IMR-90 (cell line): ENCODE data around the gene HOXD13. TPM values are rescaled to one million over a fixed set of nuclear protein-coding genes. Genes with fewer than 3 reads are reported as not detected.

ENCODE experiments used
- ATAC-seq: fragments of 200-7000 bp; cut with Tn5 transposase; 2 replicates; pipeline ENCODE4 v1.9.1; 2020; ENCODE audit warnings: low read depth, mild to moderate bottlenecking, moderate library complexity
- BruUV-seq: library from RNA; stranded (reverse); fragments of 400-500 nt; replicated peaks from 2 replicates; lab custom pipeline; 2021; lab: Mats Ljungman, UMichigan
- CTCF ChIA-PET: fragments of 300-600 bp; formaldehyde crosslinking; extraction: SDS; loops from one replicate; lab custom pipeline; 2021; ENCODE audit warnings: antibody characterized with exemption; lab: Yijun Ruan, JAX
- POLR2A ChIA-PET: fragments of 300-600 bp; sonication (Branson Sonifier 250); formaldehyde crosslinking; loops from one replicate; lab custom pipeline; 2022; ENCODE audit warnings: antibody characterized with exemption; ENCODE audit not compliant: unreplicated experiment; lab: Charles Lee
- DNase-seq: peaks from one replicate; pipeline ENCODE4 v3.0.0; 2013
- H2AFZ ChIP-seq: replicated peaks from 2 replicates; pipeline ENCODE3; 2013; ENCODE audit warnings: low read length, mild to moderate bottlenecking; ENCODE audit not compliant: poor library complexity
- H2AK5ac ChIP-seq: 2 replicates; pipeline ENCODE4 v1.6.1; 2013; ENCODE audit warnings: low read depth, low read length, inconsistent platforms
- H2AK9ac ChIP-seq: replicated peaks from 2 replicates; pipeline ENCODE3; 2013; ENCODE audit warnings: mild to moderate bottlenecking, low read depth, low read length, moderate library complexity; ENCODE audit not compliant: poor library complexity
- H2BK120ac ChIP-seq: 2 replicates; pipeline ENCODE4 v1.6.1; 2013; ENCODE audit warnings: low read depth, low read length, inconsistent platforms
- H2BK15ac ChIP-seq: 3 replicates; pipeline ENCODE4 v1.6.1; 2013; ENCODE audit warnings: low read depth, low read length, inconsistent platforms
- H2BK20ac ChIP-seq: 2 replicates; pipeline ENCODE4 v1.6.1; 2013; ENCODE audit warnings: low read depth, mild to moderate bottlenecking, inconsistent platforms, low read length, moderate library complexity
- H2BK5ac ChIP-seq: 2 replicates; pipeline ENCODE4 v1.6.1; 2013; ENCODE audit warnings: mild to moderate bottlenecking, low read depth, low read length, inconsistent platforms; ENCODE audit not compliant: poor library complexity, severe bottlenecking
- H3K14ac ChIP-seq: replicated peaks from 2 replicates; pipeline ENCODE4 v1.6.1; 2013; ENCODE audit warnings: low read depth, low read length, inconsistent platforms
- H3K18ac ChIP-seq: 2 replicates; pipeline ENCODE4 v1.6.1; 2013; ENCODE audit warnings: low read depth, low read length, control low read depth
- H3K23ac ChIP-seq: 2 replicates; pipeline ENCODE4 v1.6.1; 2013; ENCODE audit warnings: low read depth, low read length, inconsistent platforms
- H3K27ac ChIP-seq: 2 replicates; pipeline ENCODE4 v1.5.1; 2013; ENCODE audit warnings: mild to moderate bottlenecking, control low read depth, low read length; ENCODE audit not compliant: insufficient read depth
- H3K27me3 ChIP-seq: 2 replicates; pipeline ENCODE4 v1.6.1; 2013; ENCODE audit warnings: low read length; ENCODE audit not compliant: control insufficient read depth, insufficient read depth
- H3K36me3 ChIP-seq: 2 replicates; pipeline ENCODE4 v1.6.1; 2013; ENCODE audit warnings: low read length, mixed read lengths; ENCODE audit not compliant: control insufficient read depth, insufficient read depth
- H3K4ac ChIP-seq: 2 replicates; pipeline ENCODE4 v1.6.1; 2013; ENCODE audit warnings: low read depth, low read length, inconsistent platforms
- H3K4me1 ChIP-seq: 2 replicates; pipeline ENCODE4 v1.6.1; 2013; ENCODE audit warnings: low read length, mixed read lengths; ENCODE audit not compliant: control insufficient read depth, insufficient read depth
- H3K4me2 ChIP-seq: 2 replicates; pipeline ENCODE4 v1.6.1; 2013; ENCODE audit warnings: low read depth, mild to moderate bottlenecking, control low read depth, low read length, moderate library complexity
- H3K4me3 ChIP-seq: 2 replicates; pipeline ENCODE4 v1.5.1; 2013; ENCODE audit warnings: low read depth, mild to moderate bottlenecking, control low read depth, low read length, moderate library complexity; ENCODE audit not compliant: insufficient read depth
- H3K56ac ChIP-seq: 2 replicates; pipeline ENCODE4 v1.6.1; 2013; ENCODE audit warnings: low read length, inconsistent platforms; ENCODE audit not compliant: insufficient read depth; ENCODE audit errors: extremely low read depth
- H3K79me1 ChIP-seq, 2 experiments: 2 replicates each; pipeline ENCODE4 v1.6.1; 2013; ENCODE audit warnings: low read length in 2 of 2, inconsistent platforms in 1 of 2, low read depth in 1 of 2
- H3K9ac ChIP-seq: 2 replicates; pipeline ENCODE4 v1.6.1; 2013; ENCODE audit warnings: low read depth, low read length, control low read depth
- H3K9me1 ChIP-seq: 2 replicates; pipeline ENCODE4 v1.6.1; 2013; ENCODE audit warnings: low read length, inconsistent platforms; ENCODE audit not compliant: insufficient read depth
- H3K9me3 ChIP-seq: 2 replicates; pipeline ENCODE4 v1.6.1; 2013; ENCODE audit warnings: low read length; ENCODE audit not compliant: control insufficient read depth, insufficient read depth
- H4K20me1 ChIP-seq: 2 replicates; pipeline ENCODE4 v1.6.1; 2013; ENCODE audit warnings: low read length, inconsistent platforms; ENCODE audit not compliant: insufficient read depth
- H4K5ac ChIP-seq: 2 replicates; pipeline ENCODE4 v1.6.1; 2013; ENCODE audit warnings: mild to moderate bottlenecking, low read depth, low read length, control low read depth
- H4K8ac ChIP-seq, 2 experiments: 2 replicates each; pipeline ENCODE4 v1.6.1; 2013; ENCODE audit warnings: low read depth in 2 of 2, low read length in 2 of 2, control low read depth in 1 of 2, inconsistent platforms in 1 of 2
- H4K91ac ChIP-seq: 2 replicates; pipeline ENCODE4 v1.6.1; 2013; ENCODE audit warnings: low read depth, low read length, inconsistent platforms; ENCODE audit not compliant: insufficient read depth
- BHLHE40 ChIP-seq: fragments of 150-350 bp; IDR thresholded peaks from 2 replicates; pipeline ENCODE4 v1.6.1; 2016; ENCODE audit warnings: mild to moderate bottlenecking, low read depth, low read length
- FOS ChIP-seq: fragments of 150-350 bp; IDR thresholded peaks from 2 replicates; pipeline ENCODE4 v1.6.1; 2016; ENCODE audit warnings: low read depth, low read length
- NFE2L2 ChIP-seq: fragments of 150-350 bp; IDR thresholded peaks from 2 replicates; pipeline ENCODE4 v1.6.1; 2016; ENCODE audit warnings: low read depth, mild to moderate bottlenecking, low read length
- POLR2A ChIP-seq: IDR thresholded peaks from 2 replicates; pipeline ENCODE4 v1.6.1; 2012; ENCODE audit warnings: mild to moderate bottlenecking, low read depth, low read length
- RAD21 ChIP-seq: IDR thresholded peaks from 2 replicates; pipeline ENCODE4 v1.6.1; 2012; ENCODE audit warnings: low read length, improper control_type of control experiment
- RCOR1 ChIP-seq: IDR thresholded peaks from 2 replicates; pipeline ENCODE4 v1.6.1; 2012; ENCODE audit warnings: mild to moderate bottlenecking, low read length, improper control_type of control experiment; ENCODE audit not compliant: insufficient replicate concordance
- RFX5 ChIP-seq: IDR thresholded peaks from 2 replicates; pipeline ENCODE4 v1.8.0; 2012; ENCODE audit warnings: low read depth, mild to moderate bottlenecking, low read length, moderate library complexity
- SMC3 ChIP-seq: fragments of 150-350 bp; IDR thresholded peaks from 2 replicates; pipeline ENCODE4 v1.6.1; 2016; ENCODE audit warnings: low read depth, mild to moderate bottlenecking, antibody characterized with exemption, low read length, moderate library complexity
- WGBS, 2 experiments: methylation state at CpG; one replicate each; pipeline versions ENCODE4 v1.1.5 to v1.1.7; 2013; ENCODE audit warnings: missing lambda C conversion rate in 2 of 2; ENCODE audit not compliant: insufficient read length in 1 of 2; ENCODE audit errors: extremely low coverage in 2 of 2; 5-methylcytosine and 5-hydroxymethylcytosine counted together
- dilution Hi-C: fragments of 300-500 bp; cut with HindIII; formaldehyde crosslinking; loops from one replicate; pipeline ENCODE4 v1.14.3; 2018; ENCODE audit warnings: low sequenced_read_pairs; ENCODE audit not compliant: unreplicated experiment
- in situ Hi-C: fragments of 300-500 bp; cut with MboI; formaldehyde crosslinking; loops from 3 replicates; pipeline ENCODE4 v1.14.3; 2019; ENCODE audit warnings: low sequenced_read_pairs, inconsistent platforms, mixed read lengths
- intact Hi-C: fragments of 100-400 bp; cut with micrococcal nuclease; formaldehyde crosslinking; loops from 2 replicates; pipeline ENCODE4 v1.10.0; 2022
- polyA plus RNA-seq, 3 experiments: library from polyadenylated mRNA; depleted of rRNA; stranded (reverse); fragments of >200 nt; gene quantifications; 2 replicates each; pipeline ENCODE4 v1.2.3, GENCODE V29; 2012; ENCODE audit warnings: low replicate concordance in 1 of 3
- total RNA-seq: library from RNA; depleted of rRNA; stranded (reverse); fragments of >200 nt; gene quantifications from 2 replicates; pipeline ENCODE4 v1.2.3, GENCODE V29; 2012
- TF ChIP-seq, protein P1 (sequence below): conservative IDR thresholded peaks from 2 replicates; pipeline ENCODE4 v1.5.1; 2012; ENCODE audit warnings: mild to moderate bottlenecking, low read depth, low read length, improper control_type of control experiment

HOXD13 gene
- total and polyA plus RNA-seq, 2 of the 4 experiments (the other 2 are of a cell fraction), result not detected

DNA sequence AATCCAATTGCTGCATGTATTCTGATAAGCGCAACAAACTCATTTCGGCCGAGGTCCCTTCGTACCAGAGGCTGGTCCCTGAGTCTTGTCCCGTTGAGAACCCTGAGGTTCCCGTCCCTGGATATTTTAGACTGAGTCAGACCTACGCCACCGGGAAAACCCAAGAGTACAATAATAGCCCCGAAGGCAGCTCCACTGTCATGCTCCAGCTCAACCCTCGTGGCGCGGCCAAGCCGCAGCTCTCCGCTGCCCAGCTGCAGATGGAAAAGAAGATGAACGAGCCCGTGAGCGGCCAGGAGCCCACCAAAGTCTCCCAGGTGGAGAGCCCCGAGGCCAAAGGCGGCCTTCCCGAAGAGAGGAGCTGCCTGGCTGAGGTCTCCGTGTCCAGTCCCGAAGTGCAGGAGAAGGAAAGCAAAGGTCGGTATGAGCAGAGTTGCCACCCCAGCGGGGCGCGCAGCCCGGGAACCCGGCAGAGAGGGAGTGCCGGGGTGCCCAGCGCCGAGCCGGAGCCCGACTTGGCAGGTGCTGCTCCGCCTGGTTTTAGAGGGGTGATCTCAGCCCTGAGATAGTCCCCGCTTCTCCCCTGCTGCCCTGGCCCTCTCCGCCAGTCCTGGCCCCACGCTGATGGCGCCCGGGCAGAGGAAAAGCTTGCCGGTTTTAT lies 24.8 kb downstream of the HOXD13 start:
- intact Hi-C loops (no loop called here), dilution Hi-C loops (no loop called here), in situ Hi-C loops (no loop called here)
- Histone ChIP-seq H2BK20ac (no peak overlapping the region), H3K14ac (no peak overlapping the region), H3K79me1 (no peaks in the 10 kb centered on the region), H4K8ac (no peak overlapping the region), H2AK9ac (no peak overlapping the region), H3K56ac (no peak overlapping the region), H4K91ac (no peak overlapping the region), H2BK120ac (no peak overlapping the region), H3K27me3 (peaks cover 94% of the 10 kb centered on the region), H3K4me1 (no peaks in the 10 kb centered on the region), H3K18ac (no peak overlapping the region), H4K5ac (no peak overlapping the region), H3K9me1 (no peaks in the 10 kb centered on the region), H3K36me3 (no peaks in the 10 kb centered on the region), H2AK5ac (no peak overlapping the region), H3K9ac (no peak overlapping the region), H3K23ac (no peak overlapping the region), H4K20me1 (no peaks in the 10 kb centered on the region), H3K4me2 (no peak overlapping the region), H3K9me3 (peaks cover 14% of the 10 kb centered on the region), H3K27ac (no peak overlapping the region), H3K4me3 (no peak overlapping the region), H2AFZ (no peak overlapping the region), H3K4ac (no peak overlapping the region), H2BK15ac (no peak overlapping the region), H2BK5ac (no peak overlapping the region)
- DNase-seq, result no peak
- TF ChIP-seq BHLHE40 (no peak), POLR2A (no peak), SMC3 (no peak), NFE2L2 (no peak), FOS (no peak), RCOR1 (no peak), RAD21 (no peak), RFX5 (no peak)
- TF ChIP-seq, protein P1, sequence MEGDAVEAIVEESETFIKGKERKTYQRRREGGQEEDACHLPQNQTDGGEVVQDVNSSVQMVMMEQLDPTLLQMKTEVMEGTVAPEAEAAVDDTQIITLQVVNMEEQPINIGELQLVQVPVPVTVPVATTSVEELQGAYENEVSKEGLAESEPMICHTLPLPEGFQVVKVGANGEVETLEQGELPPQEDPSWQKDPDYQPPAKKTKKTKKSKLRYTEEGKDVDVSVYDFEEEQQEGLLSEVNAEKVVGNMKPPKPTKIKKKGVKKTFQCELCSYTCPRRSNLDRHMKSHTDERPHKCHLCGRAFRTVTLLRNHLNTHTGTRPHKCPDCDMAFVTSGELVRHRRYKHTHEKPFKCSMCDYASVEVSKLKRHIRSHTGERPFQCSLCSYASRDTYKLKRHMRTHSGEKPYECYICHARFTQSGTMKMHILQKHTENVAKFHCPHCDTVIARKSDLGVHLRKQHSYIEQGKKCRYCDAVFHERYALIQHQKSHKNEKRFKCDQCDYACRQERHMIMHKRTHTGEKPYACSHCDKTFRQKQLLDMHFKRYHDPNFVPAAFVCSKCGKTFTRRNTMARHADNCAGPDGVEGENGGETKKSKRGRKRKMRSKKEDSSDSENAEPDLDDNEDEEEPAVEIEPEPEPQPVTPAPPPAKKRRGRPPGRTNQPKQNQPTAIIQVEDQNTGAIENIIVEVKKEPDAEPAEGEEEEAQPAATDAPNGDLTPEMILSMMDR, result no peak
- no peak for ATAC-seq
- ChIA-PET CTCF (no interaction called here), POLR2A (no interaction called here)
- 20% methylated on average over 26 of the region's 40 CpGs; no CpG with 5 or more reads in 1 of the 2 experiments for WGBS, 2 experiments
- no TSS peak for BruUV-seq
